Stimulated activated CD4-positive, alpha-beta T cell treated with anti-CD3 and anti-CD28 coated beads, Interleukin-15, amount 100 ng/mL, for 1 hour (primary cell): ENCODE data around the gene GDPD1.
"Not testable (repeated sequence)": the region's sequence is repeated elsewhere in the genome, so short reads cannot be mapped to it uniquely, and the experiment has no call there.

Experiments used
- DNase-seq, 2 donors: peaks; one replicate each; pipeline ENCODE4 v3.0.0-alpha.2; 2020; ENCODE audit warnings: low read depth in 1 of 2, low spot score in 1 of 2

GDPD1 gene

DNA sequence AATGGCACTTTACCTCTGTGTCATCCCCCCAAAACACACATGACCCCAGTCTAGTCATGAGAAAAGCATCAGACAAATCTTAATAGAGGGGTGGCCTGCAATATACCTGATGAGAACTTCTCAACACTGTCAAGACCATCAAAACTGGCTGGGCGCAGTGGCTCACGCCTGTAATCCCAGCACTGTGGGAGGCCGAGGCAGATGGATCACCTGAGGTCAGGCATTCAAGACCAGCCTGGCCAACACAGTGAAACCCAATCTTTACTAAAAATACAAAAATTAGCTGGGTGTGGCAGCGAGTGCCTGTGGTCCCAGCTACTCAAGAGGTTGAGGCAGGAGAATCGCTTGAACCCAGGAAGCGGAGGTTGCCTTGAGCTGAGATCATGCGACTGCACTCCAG is 91.2 kb downstream of the GDPD1 start:
- not testable (repeated sequence) for DNase-seq

DNA sequence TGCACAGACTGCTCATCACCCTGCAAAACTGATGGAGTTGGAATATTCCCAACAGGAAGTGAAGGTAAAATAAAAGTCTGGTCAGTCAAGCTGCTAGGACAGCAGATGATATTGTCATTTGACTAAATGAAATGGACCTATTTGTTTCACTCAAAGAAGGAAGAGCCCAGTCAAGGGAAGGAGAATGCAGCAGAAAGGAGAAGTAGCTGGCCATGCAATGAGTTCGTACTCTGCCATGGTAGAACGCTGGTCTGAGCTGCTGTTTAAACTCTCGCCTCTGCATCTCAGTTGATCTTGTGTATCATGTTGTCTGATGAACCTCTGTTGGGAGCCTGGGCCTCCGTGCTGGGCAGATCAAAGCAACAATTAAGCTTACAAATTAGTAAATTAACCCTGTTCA is 95.6 kb downstream of the GDPD1 start:
- no peak for DNase-seq
